Liver (tissue), 3 donors: Measurements from ENCODE around the gene GRB2.

ENCODE experiments used
- GABPA ChIP-seq, 2 donors: IDR thresholded peaks in 1 of 2; conservative IDR thresholded peaks in 1 of 2; 2 replicates each; pipeline ENCODE4 v1.6.1; 2016; ENCODE audit warnings: antibody characterized with exemption in 2 of 2, mild to moderate bottlenecking in 1 of 2, moderate library complexity in 1 of 2
- RAD21 ChIP-seq, 2 donors: IDR thresholded peaks; 2 replicates each; pipeline ENCODE4 v1.6.1; 2016; ENCODE audit warnings: antibody characterized with exemption in 2 of 2, mild to moderate bottlenecking in 2 of 2
- SP1 ChIP-seq: IDR thresholded peaks from 2 replicates; pipeline ENCODE4 v1.6.1; 2018; ENCODE audit warnings: antibody characterized with exemption, mild to moderate bottlenecking
- YY1 ChIP-seq: IDR thresholded peaks from 2 replicates; pipeline ENCODE4 v1.6.1; 2016; ENCODE audit warnings: antibody characterized with exemption, mild to moderate bottlenecking
- TF ChIP-seq, protein P1 (sequence below): fragments of 150-350 bp; IDR thresholded peaks from 2 replicates; pipeline ENCODE4 v1.5.1; 2017; ENCODE audit warnings: improper control_type of control experiment, low read depth, low read length; ENCODE audit not compliant: missing input control
- donor health status: healthy.
- donor health status: healthy.

DNA sequence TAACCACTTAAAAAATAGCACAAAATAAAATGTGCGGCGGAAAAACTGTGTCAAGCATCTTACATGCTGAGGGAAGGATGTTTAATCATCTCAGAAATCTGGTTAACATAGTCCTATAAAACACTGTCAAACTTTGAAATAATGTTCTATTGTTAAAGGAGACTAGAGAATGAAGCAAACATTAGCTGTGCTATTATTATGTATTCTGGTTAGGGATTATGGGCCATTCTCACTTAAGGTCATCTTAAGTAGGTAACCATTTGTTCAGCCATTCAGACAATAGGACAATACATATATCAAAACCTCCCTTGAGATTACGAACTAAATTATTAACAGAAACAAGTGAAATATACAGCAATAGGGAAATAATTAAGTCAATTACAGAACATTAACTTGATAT is 24.7 kb downstream of the GRB2 start:
- no peak for TF ChIP-seq SP1
- TF ChIP-seq, protein P1, sequence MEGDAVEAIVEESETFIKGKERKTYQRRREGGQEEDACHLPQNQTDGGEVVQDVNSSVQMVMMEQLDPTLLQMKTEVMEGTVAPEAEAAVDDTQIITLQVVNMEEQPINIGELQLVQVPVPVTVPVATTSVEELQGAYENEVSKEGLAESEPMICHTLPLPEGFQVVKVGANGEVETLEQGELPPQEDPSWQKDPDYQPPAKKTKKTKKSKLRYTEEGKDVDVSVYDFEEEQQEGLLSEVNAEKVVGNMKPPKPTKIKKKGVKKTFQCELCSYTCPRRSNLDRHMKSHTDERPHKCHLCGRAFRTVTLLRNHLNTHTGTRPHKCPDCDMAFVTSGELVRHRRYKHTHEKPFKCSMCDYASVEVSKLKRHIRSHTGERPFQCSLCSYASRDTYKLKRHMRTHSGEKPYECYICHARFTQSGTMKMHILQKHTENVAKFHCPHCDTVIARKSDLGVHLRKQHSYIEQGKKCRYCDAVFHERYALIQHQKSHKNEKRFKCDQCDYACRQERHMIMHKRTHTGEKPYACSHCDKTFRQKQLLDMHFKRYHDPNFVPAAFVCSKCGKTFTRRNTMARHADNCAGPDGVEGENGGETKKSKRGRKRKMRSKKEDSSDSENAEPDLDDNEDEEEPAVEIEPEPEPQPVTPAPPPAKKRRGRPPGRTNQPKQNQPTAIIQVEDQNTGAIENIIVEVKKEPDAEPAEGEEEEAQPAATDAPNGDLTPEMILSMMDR: no peak
- TF ChIP-seq YY1: no peak
- TF ChIP-seq GABPA (IDR thresholded peaks at IDR 0.05 in 1 of 2, conservative IDR thresholded peaks at IDR 0.05 in 1 of 2): no peak
- TF ChIP-seq RAD21 (IDR thresholded peaks at IDR 0.05): no peak
